ENCODE measurements around the gene IRX1.

IRX1 gene

DNA sequence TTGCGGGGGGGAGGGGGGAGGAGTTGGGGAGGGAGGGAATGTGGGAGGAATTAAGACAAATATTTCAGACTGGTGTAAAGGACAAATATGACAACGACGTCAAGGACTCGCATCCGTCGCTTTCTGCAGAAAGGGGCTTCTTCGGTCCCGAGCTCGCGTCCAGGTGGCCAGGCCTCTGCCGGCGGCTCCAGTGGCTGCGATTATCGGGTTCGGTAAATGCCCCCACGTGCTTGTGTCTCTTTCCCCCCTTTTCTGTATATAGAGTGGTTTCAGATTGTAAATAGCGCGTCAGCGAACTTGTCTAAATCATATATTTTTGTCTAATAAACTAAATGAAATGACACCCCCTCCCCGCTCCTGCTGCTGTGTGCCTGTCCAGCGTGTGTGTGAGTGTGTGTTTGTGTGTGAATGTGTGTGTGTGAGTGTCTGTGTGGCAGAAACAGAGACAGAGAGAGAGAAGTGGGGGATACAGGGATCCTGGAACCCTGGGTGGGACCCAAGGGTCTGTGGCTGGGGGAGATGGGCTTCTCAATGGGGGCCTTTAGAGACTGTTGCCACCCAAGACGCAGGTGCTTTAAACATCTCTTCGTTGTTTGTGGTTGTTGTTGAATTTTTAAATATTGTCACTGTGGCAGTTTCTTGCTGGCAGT lies 5.6 kb downstream of the IRX1 start:
- no peak for DNase-seq

DNA sequence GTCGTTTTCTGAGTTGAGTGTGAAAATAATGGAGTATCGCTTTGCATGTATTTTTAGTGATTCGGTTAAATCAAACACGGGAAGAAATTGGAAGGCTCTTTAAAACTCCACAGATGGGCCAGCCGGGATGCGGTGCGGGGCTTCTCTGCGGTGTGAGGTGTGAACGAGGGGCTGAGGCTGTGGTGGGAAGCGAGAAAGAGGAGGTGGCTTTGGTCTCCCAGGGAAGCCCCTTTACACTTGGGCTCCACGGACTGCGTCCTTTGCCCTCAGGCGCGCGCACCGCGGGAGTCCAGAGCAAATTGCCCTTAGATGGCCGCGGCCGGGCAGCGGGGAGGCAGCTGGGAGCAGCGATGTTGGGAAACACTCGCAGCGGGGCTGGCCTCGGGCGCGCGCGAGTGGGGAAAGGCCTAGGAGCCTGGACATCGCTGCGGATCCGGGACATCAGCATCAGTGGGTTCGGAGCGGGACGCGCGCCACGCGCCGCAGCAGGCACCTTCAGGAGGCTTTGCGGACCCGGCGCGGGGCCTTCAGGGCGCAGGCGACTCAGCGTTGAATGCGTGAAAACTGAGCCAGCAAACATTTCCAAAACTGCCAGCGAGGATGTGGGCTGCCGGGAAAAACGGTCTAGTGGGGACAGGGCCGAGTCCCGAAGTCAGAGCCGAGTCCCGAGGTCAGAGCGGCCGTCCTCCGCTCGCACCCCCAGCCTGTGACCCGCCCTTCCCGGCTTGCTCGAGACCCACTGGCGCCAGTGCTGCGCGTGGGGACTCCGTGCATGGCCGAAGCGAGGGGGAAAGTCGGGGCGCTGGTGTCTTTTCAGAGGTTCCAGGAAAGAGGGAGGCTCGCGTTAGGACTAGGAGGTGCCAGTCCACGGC lies 6.5 kb downstream of the IRX1 start:
- no peak for DNase-seq

DNA sequence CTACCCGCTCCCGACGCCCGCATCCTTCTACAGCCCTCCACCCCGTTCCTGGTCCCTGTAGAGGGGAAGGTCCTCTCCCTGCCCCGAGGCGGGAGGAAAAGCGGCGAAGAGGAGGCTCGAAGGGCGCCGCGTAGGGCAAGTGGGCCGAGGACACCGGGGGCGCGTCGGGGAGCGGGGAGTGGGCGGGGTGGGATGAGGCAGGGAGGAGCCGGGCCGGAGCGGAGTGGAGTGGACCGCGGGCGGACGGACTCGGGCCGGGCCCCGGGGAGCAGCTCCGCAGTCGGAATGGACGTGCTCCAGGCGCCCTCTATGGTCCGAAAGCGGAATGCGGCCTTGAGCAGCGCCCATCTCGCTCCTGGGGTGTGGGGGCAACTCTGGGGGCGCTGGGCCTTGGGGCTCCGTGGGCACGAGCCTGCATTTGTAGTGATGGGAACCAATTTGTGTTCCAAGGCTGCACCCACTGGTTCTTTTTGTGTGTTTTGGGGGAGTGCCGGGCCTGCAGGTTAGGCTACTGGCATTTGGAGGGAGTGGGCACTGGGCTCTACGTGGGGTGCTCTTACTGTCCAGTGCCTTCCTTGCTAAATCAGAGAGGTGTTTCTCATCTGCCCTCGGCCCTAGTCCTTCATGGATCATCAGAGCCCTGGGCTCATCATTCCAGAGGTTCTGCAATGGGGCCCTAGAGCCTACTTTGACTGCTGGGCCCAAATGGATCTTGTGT lies 7.3 kb downstream of the IRX1 start:
- no peak for DNase-seq

DNA sequence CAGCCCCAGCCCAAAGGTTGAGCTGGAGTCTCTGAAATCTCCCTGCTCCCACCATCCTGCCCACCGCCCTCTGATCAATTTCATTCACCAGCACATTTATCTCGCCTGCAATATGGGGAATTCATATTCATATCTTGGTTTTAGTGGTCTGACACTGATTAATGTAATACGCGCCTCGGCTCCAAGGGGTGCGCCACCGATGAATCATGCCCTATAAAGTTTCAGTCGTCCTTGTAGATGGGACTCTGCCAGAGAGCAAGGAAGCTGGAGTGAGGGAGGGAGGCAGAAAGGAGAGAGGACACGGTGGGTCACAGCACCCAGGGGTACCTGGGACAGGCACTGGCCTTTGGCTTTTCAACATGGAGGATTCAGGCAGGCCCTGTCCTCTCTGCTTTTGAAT lies 8.9 kb downstream of the IRX1 start:
- no peak for DNase-seq

DNA sequence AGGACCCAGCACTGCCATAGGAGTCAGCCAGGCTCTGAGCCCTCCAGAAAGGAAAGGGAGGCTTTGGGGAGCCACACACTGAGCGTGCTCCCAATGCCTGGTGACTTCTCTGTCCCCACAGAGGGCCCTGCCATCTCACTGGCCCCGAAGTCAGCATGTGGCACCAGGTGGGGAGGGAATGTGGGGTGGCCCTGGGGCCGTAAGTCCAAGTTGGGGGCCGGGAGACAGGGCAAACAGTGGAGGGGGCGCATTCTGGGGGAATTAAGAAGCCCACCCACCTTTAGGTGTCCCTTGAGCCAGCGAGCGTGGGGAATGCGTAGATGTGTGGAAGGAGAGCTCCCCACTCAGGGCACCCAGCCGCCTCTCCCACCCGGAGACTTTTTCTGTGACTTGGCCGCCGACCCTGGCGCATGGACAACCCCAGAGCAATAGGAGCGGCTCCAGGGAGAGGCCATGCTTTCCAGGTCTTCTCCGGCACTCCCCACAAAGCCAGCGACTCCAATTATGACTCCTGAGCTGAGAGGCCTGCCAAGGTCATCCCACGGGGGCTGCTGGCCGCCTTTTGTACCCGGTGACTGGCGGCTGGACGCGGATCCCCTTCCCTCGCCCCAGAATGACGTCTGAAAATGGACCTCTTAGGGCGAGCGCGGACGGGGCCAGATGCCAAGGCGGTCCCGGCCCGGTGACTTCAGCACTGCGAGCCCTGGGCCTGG lies 9.8 kb downstream of the IRX1 start:
- no peak for DNase-seq

DNA sequence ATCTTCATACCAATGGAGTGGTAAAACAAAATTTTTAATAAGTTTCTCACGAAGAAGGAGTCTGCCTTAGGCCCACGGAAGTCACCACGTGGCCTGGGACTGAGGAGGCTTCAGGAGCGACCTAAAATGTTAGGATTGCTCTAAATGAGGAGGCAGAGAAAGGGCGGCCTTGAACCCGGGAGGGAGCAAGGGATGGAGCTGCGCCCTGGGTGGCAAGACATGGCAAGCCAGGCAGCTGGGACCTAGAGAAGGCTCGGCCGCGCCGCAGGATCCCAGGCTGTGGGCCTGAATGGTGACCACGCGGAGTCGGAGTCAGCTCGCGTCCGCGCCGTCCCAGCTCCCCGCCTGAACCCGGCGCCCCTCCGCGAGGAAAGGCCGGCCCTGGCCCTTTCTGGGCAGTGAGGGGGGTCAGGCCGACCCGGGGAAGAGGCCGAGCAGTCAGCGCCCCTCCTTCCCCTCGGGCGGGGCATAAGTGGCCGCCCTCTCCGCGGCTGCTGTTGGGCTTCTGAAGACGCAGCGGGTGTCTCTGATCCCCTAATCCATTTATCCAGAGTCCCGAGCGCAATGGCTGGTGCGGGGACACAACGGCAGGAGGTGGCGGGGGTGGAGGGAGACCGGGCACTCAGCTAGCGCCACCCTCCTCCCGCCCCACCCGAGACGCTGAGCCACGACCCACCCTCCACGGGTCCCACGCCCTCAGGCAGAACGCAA lies 10.6 kb downstream of the IRX1 start:
- no peak for DNase-seq

DNA sequence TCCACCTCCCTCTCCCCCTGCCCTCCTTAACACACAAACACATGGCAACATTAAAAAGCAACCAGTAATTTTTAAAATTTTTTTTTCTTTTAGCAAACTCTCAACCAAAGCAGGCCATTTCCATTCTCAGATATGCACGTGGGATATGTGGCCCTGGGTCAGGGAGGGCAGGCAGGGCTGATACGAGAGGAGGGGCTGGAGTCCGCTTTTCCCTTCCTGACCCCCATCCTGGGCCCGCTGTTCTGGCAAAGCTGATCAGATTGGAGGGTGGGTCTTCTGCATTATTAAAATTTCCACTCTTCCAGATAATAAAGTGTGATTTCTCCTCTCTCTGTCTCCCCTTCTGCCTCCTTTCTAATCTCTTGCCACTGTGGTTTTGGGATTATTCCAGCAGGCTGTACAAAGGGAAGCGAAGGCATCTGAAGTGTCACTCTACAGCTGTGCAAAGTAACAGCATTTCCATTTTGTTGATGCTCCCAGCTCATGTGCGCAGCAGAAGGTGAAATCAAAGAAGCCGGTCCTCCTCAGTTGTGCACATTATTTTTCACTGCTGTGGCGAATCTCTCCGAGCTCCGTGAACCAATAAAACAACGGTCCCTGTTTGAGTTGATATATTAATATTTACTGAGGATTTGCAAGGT lies 12.0 kb downstream of the IRX1 start:
- DNase-seq, result no peak

DNA sequence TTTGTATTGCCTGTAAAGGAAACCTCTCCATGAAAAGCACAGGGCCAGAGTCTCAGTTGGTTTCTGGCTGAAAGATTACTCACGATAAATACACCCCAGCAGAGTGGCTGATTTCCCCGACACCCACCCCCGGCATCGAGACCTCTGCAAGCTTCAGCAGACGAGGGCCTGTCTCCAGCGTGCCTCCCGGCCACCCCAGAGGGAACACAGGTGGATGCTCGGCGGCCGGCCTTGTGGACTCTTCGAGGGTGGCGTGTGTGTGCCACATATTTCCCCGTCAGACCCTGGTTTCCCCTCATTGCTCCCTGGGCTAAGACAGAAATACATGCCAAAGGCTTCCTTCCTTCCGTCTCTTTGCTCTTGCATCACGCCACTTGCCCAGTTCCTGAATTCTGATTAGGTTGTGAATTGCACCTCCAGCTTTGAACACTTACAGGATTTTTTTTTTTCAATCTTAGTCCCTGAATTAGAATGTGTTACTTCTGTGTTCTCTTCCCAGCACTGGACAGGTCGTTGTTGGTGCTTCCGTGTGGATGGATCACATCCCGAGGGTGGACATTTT lies 13.6 kb downstream of the IRX1 start:
- no peak for DNase-seq

DNA sequence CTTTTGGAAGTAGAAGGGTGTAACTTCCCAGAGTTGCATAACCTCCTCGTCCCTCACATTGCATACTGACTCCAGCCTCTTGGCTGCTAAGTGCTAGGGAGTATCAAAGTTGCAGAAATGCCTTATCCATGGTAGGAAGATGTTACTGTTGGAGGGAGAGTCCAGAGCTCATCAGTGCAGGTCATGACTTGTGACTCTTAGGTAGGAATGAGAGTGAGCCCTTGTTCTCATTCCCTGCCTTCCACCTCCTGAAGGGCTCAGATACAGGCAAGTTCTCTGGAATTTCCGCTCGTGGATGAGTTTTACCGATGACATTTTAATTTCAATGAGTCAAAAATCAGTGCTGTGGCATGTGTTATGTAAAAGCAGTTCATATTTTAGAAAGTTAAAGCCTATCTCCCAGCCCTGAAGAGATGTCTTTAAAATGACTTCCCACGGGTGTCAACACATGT lies 17.0 kb downstream of the IRX1 start:
- no peak for DNase-seq

DNA sequence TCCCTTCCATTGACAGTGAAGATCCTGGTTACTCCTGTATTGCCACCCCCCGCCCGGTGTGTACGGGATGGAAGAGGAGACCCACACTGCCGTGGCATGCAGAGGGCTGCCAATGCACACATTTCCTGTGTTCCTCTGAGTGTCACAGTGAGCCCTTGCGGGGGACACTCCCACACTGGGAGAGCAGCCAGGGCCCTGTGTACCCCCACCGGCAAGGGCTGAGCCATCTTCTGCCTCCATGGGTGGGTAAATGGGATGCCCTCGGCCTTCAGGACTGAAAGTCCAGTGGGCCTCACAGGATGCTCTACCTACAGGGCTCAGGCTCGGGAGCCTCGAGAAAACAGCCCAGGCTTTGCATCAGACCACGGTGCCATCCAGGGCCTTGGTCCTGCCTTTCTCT lies 18.1 kb downstream of the IRX1 start:
- DNase-seq, result no peak

DNA sequence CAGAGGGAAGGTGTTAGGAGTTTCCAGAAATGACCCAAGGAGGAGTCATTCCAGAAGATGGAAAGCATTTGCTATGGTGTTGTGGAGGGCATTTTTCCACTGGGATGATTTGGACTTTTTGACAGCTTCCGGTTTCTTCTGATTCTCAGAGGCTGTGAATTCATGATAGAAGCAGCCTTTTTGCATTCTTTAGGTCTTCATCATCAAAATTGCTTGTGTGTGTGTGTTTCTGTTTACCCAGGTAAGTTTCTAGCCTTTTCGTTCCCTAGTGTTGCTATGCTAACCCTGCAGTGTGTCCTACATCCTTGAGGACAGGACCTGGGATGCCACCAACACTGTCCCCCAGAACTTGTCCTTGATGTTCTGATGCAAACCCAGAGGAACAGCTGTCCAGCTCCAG lies 19.6 kb downstream of the IRX1 start:
- no peak for DNase-seq

DNA sequence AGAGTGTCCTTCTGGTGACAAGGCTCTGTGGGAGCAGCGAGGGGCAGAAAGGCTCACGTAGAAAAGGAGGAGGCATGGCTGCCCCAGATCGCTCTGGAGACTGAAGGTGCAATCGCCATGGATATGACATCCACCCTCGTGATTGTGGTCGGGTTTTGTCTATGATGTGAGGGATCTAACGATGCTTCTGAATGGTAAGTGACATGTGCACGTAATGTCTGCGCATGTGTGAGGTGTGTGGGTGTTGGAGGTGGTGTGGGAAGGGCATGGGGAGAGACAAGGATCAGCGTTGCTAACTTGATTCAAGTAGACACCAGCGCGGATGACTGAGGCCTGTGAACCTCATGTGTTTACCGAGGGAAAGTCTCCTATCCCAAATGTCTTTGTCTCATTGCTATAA lies 20.2 kb downstream of the IRX1 start:
- DNase-seq, result no peak

DNA sequence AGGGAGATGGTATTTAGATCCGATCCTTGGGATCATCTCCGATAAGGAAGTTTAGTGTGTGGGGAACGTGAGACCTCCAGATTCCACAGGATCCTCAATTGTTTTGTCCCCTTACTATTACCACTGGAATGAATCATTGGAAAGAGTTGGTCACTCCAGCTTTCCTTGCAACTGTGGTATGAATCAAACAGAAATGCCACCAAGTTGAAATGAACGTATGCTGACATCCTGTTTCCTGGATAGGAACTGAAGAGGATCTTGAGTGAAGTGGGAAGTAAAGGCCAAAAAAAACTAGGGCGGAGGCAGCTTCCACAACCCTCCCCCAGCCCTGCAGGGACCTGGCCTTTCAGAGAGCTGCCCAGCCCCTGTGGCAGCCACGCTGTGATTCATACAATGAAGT lies 23.9 kb downstream of the IRX1 start:
- no peak for DNase-seq

DNA sequence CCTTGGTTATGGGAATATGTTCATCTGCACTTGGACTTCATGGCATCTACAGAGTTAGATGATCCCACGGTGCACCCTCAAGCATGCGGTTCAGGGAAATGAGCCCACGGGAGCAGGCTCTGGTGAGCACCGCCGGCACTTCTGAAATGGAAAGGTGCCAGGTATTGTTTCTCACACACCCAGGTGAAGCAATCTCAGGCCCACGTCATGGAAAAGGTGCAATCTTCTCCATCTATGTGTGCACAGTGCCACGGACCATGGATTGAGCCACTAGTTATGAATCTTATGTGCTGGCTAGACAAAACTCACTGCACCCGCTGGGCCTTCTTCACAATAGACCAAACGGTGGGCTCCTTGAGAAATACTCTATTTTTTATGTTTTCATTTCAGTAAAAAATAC lies 27.3 kb downstream of the IRX1 start:
- no peak for DNase-seq

DNA sequence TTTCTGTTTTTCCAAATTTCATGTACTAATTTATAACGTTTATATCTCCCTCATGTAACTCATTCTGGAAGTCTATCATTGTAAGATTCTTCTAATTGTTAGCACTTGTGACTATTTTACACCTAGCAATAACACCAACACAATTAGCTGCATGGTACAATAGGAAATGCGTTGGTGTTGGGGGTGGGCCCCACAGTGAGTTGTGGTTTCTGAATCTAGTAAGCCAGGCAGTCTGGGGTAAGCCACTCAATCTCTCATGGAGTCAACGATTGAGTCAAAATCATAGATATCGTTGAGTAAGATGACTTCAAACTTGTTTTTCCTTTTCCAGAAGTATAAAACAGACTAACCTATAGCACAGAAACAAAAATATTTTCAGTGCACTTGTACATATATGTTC lies 30.0 kb downstream of the IRX1 start:
- DNase-seq, result no peak

DNA sequence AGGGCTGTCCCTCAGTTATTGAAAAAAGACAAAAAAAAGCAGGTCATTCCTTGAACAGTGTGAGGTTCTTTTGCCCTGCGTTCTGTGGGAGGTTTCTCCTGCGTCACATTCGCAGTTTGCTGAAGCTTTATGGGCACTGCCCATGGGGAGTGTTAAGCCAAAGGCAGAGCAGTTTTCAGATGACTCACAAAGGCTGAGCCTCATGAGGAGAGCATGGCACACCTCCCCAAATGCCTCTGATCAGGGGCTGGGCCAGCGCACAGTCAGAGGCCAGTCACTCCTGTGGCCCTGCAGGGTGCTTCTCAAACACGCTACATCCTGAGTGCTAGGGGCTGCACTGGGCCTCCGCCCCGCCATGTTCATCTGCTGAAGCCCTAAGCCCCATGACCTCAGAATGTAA lies 38.4 kb downstream of the IRX1 start:
- DNase-seq, result no peak

DNA sequence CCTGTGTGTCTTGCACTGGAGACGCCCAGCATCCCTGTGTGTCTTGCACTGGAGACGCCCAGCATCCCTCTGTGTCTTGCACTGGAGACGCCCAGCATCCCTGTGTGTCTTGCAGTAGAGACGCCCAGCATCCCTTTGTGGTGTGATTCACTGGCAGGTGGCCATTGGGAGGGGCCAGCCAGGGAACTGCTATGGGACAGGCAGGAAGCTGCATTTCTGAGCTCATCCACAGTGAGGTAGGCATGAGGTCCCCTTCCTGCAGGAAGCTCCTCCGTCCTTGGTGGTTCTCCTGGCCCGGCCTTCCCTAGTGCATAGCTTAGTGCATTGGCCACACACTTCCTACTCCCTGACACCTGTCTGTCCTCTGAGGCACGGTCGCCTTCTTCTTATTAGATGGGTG lies 43.5 kb downstream of the IRX1 start:
- DNase-seq, result no peak

DNA sequence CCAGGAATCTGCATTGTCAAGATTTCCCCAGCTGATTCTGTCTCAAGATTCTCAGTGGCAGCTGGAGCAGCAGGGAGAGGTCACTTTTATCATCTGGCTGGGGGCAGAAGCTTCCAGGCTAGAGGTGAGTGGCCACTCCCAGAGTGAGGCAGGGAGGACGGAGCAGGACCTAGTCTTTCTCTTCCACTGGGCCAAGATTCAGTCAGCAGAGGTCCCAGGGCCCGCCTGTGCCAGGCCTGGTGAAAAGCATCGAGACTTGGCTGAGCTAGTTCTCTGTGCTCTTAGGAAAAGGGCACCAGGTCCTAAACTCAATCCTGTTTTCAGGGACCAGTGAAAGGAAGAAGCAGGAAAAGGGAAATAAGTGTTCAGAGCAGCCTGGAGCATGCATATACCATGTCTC lies 46.6 kb downstream of the IRX1 start:
- DNase-seq, result no peak

DNA sequence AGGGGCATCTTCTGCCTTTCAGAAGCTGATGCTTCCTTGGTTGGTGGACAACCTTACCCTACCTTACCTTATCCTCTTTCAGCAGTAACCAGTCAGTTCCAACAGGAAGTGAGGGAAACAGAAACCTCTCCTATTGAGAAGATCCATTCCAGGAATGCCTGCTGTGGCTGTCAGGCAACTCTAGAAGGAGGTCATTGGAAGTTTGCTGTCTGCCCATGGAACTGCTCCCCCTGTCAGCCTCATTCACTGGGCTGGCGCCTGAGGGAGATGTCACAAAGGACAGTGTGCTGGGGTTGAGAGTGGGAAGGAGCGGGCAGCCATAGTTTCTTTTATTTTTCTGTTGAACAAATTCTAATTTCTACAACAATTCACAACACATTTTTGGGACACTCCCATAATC lies 54.7 kb downstream of the IRX1 start:
- no peak for DNase-seq

DNA sequence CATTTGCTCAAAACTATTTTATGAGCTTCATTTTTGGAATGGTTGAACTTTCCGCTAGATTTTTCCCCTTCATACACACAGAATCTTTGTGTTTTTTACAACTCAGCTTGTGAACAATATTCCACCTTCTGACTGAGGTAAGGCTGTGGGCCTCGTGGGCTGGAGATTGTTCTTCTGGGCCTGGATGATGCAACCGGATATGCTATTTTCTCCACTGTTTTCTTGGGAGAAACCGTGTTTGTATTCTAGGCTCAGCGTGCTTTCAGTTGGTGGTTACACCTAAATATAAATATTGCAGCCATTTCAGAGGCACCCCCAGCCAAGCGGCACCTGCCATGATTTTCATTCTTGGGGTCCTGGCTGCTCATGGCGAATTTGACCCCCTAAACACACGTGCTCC lies 55.2 kb downstream of the IRX1 start:
- DNase-seq, result no peak
